ENCODE results near the gene PRRX2. TPM values are rescaled to one million over a fixed set of nuclear protein-coding genes. Genes with fewer than 3 reads are reported as not detected.

Gene PRRX2
- total RNA-seq, 2 donors from 2014 or later = 1.7 TPM; not detected in 1

- no peak for DNase-seq (ENCODE audit: low spot score in 2 of 2)
- Mint-ChIP-seq H3K9me3 (no peaks in the 10 kb centered on the region), H3K27ac (no peak overlapping the region), H3K36me3 (no peaks in the 10 kb centered on the region)
- no peak for ATAC-seq
These were observed 60.4 kb downstream of the PRRX2 start for GRCh38 chr9:129725795-129726251.

GRCh38 chr9:129726322-129727160, 61.1 kb downstream of the PRRX2 start:
- Mint-ChIP-seq H3K36me3 (no peaks in the 10 kb centered on the region), H3K27ac (no peak overlapping the region), H3K9me3 (no peaks in the 10 kb centered on the region)
- DNase-seq (ENCODE audit: low spot score in 2 of 2) = peak; percentile 64 to 81
- ATAC-seq = peak; percentile 94 to 95

GRCh38 chr9:129728744-129729143, 63.3 kb downstream of the PRRX2 start:
- H3K9me3 Mint-ChIP-seq = no peaks in the 10 kb centered on the region
- no peak for DNase-seq (ENCODE audit: low spot score in 2 of 2)
- H3K36me3 Mint-ChIP-seq = no peaks in the 10 kb centered on the region
- H3K27ac Mint-ChIP-seq = no peak overlapping the region
- ATAC-seq = no peak

- H3K36me3 Mint-ChIP-seq = no peaks in the 10 kb centered on the region
- ATAC-seq = no peak
- no peak overlapping the region for H3K27ac Mint-ChIP-seq
These were observed 66.1 kb downstream of the PRRX2 start for GRCh38 chr9:129731477-129732085.

GRCh38 chr9:129732100-129732499, 66.7 kb downstream of the PRRX2 start:
- no peak overlapping the region for H3K27ac Mint-ChIP-seq
- no peak for ATAC-seq
- no peaks in the 10 kb centered on the region for H3K9me3 Mint-ChIP-seq
- no peak for DNase-seq (ENCODE audit: low spot score in 2 of 2)
- H3K36me3 Mint-ChIP-seq = no peaks in the 10 kb centered on the region

More at GRCh38 chr9:129731477-129732085, 66.1 kb downstream of the PRRX2 start:
- H3K9me3 Mint-ChIP-seq = no peaks in the 10 kb centered on the region
- DNase-seq (ENCODE audit: low spot score in 2 of 2) = no peak

- DNase-seq (ENCODE audit: low spot score in 2 of 2) (no peak), ATAC-seq (no peak)
- no peaks in the 10 kb centered on the region for H3K9me3 Mint-ChIP-seq
- no peaks in the 10 kb centered on the region for H3K36me3 Mint-ChIP-seq
- H3K27ac Mint-ChIP-seq = no peak overlapping the region
These were observed 67.6 kb downstream of the PRRX2 start for GRCh38 chr9:129732946-129733631.

- H3K9me3 Mint-ChIP-seq = no peaks in the 10 kb centered on the region
- no peaks in the 10 kb centered on the region for H3K36me3 Mint-ChIP-seq
- DNase-seq (ENCODE audit: low spot score in 2 of 2) (no peak), ATAC-seq (no peak)
- no peak overlapping the region for H3K27ac Mint-ChIP-seq
These were observed 68.1 kb downstream of the PRRX2 start for GRCh38 chr9:129733632-129733953.

GRCh38 chr9:129735546-129735945, 70.1 kb downstream of the PRRX2 start:
- no peak for DNase-seq (ENCODE audit: low spot score in 2 of 2)
- Mint-ChIP-seq H3K9me3 (no peaks in the 10 kb centered on the region), H3K36me3 (no peaks in the 10 kb centered on the region), H3K27ac (no peak overlapping the region)
- ATAC-seq = no peak

- Mint-ChIP-seq H3K36me3 (no peaks in the 10 kb centered on the region), H3K27ac (no peak overlapping the region), H3K9me3 (no peaks in the 10 kb centered on the region)
- ATAC-seq (no peak), DNase-seq (ENCODE audit: low spot score in 2 of 2) (no peak)
These were observed 70.9 kb downstream of the PRRX2 start for GRCh38 chr9:129736334-129736733.

GRCh38 chr9:129737479-129738274, 72.2 kb downstream of the PRRX2 start:
- DNase-seq (ENCODE audit: low spot score in 2 of 2) = peak; percentile 87 to 95
- peak; percentile 91 to 94 for ATAC-seq
- no peaks in the 10 kb centered on the region for H3K36me3 Mint-ChIP-seq
- no peaks in the 10 kb centered on the region for H3K9me3 Mint-ChIP-seq
- peak overlapping the region in 1 of 2 donors; percentile 75 for H3K27ac Mint-ChIP-seq

- H3K36me3 Mint-ChIP-seq = no peaks in the 10 kb centered on the region
- ATAC-seq (no peak), DNase-seq (ENCODE audit: low spot score in 2 of 2) (no peak)
- peak overlapping the region in 1 of 2 donors; percentile 11 for H3K27ac Mint-ChIP-seq
- H3K9me3 Mint-ChIP-seq = no peaks in the 10 kb centered on the region
These were observed 74.0 kb downstream of the PRRX2 start for GRCh38 chr9:129739432-129739831.

- DNase-seq (ENCODE audit: low spot score in 2 of 2) = no peak
- no peak for ATAC-seq
- H3K36me3 Mint-ChIP-seq = no peaks in the 10 kb centered on the region
- H3K27ac Mint-ChIP-seq = no peak overlapping the region
- H3K9me3 Mint-ChIP-seq = no peaks in the 10 kb centered on the region
These were observed 74.7 kb downstream of the PRRX2 start for GRCh38 chr9:129740174-129740573.

GRCh38 chr9:129740666-129741464, 75.4 kb downstream of the PRRX2 start:
- no peaks in the 10 kb centered on the region for H3K36me3 Mint-ChIP-seq

GRCh38 chr9:129745200-129745599, 79.8 kb downstream of the PRRX2 start:
- no peak for ATAC-seq
- no peak for DNase-seq (ENCODE audit: low spot score in 2 of 2)
- H3K36me3 Mint-ChIP-seq = no peaks in the 10 kb centered on the region

More at GRCh38 chr9:129740666-129741464, 75.4 kb downstream of the PRRX2 start:
- DNase-seq (ENCODE audit: low spot score in 2 of 2) (no peak), ATAC-seq (no peak)
- H3K9me3 Mint-ChIP-seq = no peaks in the 10 kb centered on the region
- no peak overlapping the region for H3K27ac Mint-ChIP-seq

GRCh38 chr9:129746092-129746777, 80.8 kb downstream of the PRRX2 start:
- no peaks in the 10 kb centered on the region for H3K36me3 Mint-ChIP-seq
- ATAC-seq (no peak), DNase-seq (ENCODE audit: low spot score in 2 of 2) (no peak)
- H3K9me3 Mint-ChIP-seq = no peaks in the 10 kb centered on the region
- H3K27ac Mint-ChIP-seq = no peak overlapping the region

More at GRCh38 chr9:129745200-129745599, 79.8 kb downstream of the PRRX2 start:
- no peak overlapping the region for H3K27ac Mint-ChIP-seq
- H3K9me3 Mint-ChIP-seq = no peaks in the 10 kb centered on the region

Data from activated naive CD4-positive, alpha-beta T cell treated with anti-CD3 and anti-CD28 coated beads, Interleukin-2, amount 50 U/mL, for 72 hours (primary cell).